ENCODE data around the gene CDK14.

CDK14 gene

GRCh38 chr7:90982228-90982627 is 386.1 kb downstream of the CDK14 start:
- Histone ChIP-seq H3K4me3 (ENCODE audit: low read depth, low read length) (no peak overlapping the region), H3K27ac (ENCODE audit: low read depth, low read length) (no peak overlapping the region), H3K79me2 (ENCODE audit: control insufficient read depth, insufficient read depth, low read length, unreplicated experiment) (no peaks in the 10 kb centered on the region), H3K36me3 (ENCODE audit: insufficient read depth, low read length) (peaks cover 18% of the 10 kb centered on the region), H3K4me1 (ENCODE audit: control insufficient read depth, insufficient read depth, low read length, unreplicated experiment) (no peaks in the 10 kb centered on the region), H3K27me3 (ENCODE audit: insufficient read depth, low read length) (no peaks in the 10 kb centered on the region), H2AFZ (ENCODE audit: low read length, unreplicated experiment) (no peak overlapping the region)

- Histone ChIP-seq H3K4me3 (ENCODE audit: low read depth, low read length) (no peak overlapping the region), H3K4me1 (ENCODE audit: control insufficient read depth, insufficient read depth, low read length, unreplicated experiment) (no peaks in the 10 kb centered on the region), H3K79me2 (ENCODE audit: control insufficient read depth, insufficient read depth, low read length, unreplicated experiment) (no peaks in the 10 kb centered on the region), H2AFZ (ENCODE audit: low read length, unreplicated experiment) (no peak overlapping the region), H3K36me3 (ENCODE audit: insufficient read depth, low read length) (peaks cover 18% of the 10 kb centered on the region), H3K27ac (ENCODE audit: low read depth, low read length) (no peak overlapping the region), H3K27me3 (ENCODE audit: insufficient read depth, low read length) (no peaks in the 10 kb centered on the region)
Measured at GRCh38 chr7:90984692-90985091, 388.6 kb downstream of the CDK14 start.

GRCh38 chr7:90988516-90988915 is 392.4 kb downstream of the CDK14 start:
- H3K27me3 ChIP-seq (ENCODE audit: insufficient read depth, low read length) = no peaks in the 10 kb centered on the region
- peaks cover 11% of the 10 kb centered on the region for H3K36me3 ChIP-seq (ENCODE audit: insufficient read depth, low read length)
- no peak overlapping the region for H3K4me3 ChIP-seq (ENCODE audit: low read depth, low read length)
- no peak overlapping the region for H3K27ac ChIP-seq (ENCODE audit: low read depth, low read length)
- H3K4me1 ChIP-seq (ENCODE audit: control insufficient read depth, insufficient read depth, low read length, unreplicated experiment) = no peaks in the 10 kb centered on the region
- H2AFZ ChIP-seq (ENCODE audit: low read length, unreplicated experiment) = no peak overlapping the region
- no peaks in the 10 kb centered on the region for H3K79me2 ChIP-seq (ENCODE audit: control insufficient read depth, insufficient read depth, low read length, unreplicated experiment)

- Histone ChIP-seq H3K79me2 (ENCODE audit: control insufficient read depth, insufficient read depth, low read length, unreplicated experiment) (no peaks in the 10 kb centered on the region), H3K27ac (ENCODE audit: low read depth, low read length) (no peak overlapping the region), H3K36me3 (ENCODE audit: insufficient read depth, low read length) (peaks cover 8% of the 10 kb centered on the region; the same call in 1 of the 2 replicates), H3K4me3 (ENCODE audit: low read depth, low read length) (no peak overlapping the region), H3K4me1 (ENCODE audit: control insufficient read depth, insufficient read depth, low read length, unreplicated experiment) (no peaks in the 10 kb centered on the region), H2AFZ (ENCODE audit: low read length, unreplicated experiment) (no peak overlapping the region), H3K27me3 (ENCODE audit: insufficient read depth, low read length) (no peaks in the 10 kb centered on the region)
Measured at GRCh38 chr7:90988996-90989765, 393.1 kb downstream of the CDK14 start.

GRCh38 chr7:90994121-90994520 is 398.0 kb downstream of the CDK14 start:
- H3K79me2 ChIP-seq (ENCODE audit: control insufficient read depth, insufficient read depth, low read length, unreplicated experiment) = no peaks in the 10 kb centered on the region
- no peaks in the 10 kb centered on the region for H3K4me1 ChIP-seq (ENCODE audit: control insufficient read depth, insufficient read depth, low read length, unreplicated experiment)
- H2AFZ ChIP-seq (ENCODE audit: low read length, unreplicated experiment) = no peak overlapping the region
- no peak overlapping the region for H3K27ac ChIP-seq (ENCODE audit: low read depth, low read length)
- 0 out of 2 replicates have a peak, but pooled peaks cover 3% of the 10 kb centered on the region for H3K36me3 ChIP-seq (ENCODE audit: insufficient read depth, low read length)
- no peaks in the 10 kb centered on the region for H3K27me3 ChIP-seq (ENCODE audit: insufficient read depth, low read length)
- H3K4me3 ChIP-seq (ENCODE audit: low read depth, low read length) = no peak overlapping the region

DNA sequence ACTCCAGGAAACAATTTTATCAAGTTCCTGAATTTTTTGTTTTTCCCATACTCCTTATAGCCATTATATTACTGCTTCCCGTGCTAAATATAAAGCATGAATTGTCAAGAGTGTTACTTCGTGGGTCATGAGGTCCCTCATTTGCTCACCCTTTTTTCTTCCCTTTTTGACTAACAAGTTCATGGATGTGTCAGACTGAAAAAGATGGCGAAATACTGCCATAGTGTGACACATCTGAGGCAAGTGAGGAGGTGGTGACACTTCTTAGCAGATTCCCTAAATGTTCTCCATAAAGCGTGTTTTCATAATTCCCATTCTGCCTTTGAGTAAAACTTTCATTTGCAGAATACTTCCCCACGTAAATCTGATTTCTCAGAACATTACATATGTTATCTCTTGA is 398.5 kb downstream of the CDK14 start:
- Histone ChIP-seq H3K27ac (ENCODE audit: low read depth, low read length) (no peak overlapping the region), H3K27me3 (ENCODE audit: insufficient read depth, low read length) (no peaks in the 10 kb centered on the region), H3K4me3 (ENCODE audit: low read depth, low read length) (no peak overlapping the region), H3K36me3 (ENCODE audit: insufficient read depth, low read length) (0 out of 2 replicates have a peak, but pooled peaks cover 3% of the 10 kb centered on the region), H2AFZ (ENCODE audit: low read length, unreplicated experiment) (no peak overlapping the region), H3K79me2 (ENCODE audit: control insufficient read depth, insufficient read depth, low read length, unreplicated experiment) (no peaks in the 10 kb centered on the region), H3K4me1 (ENCODE audit: control insufficient read depth, insufficient read depth, low read length, unreplicated experiment) (no peaks in the 10 kb centered on the region)

- Histone ChIP-seq H3K4me1 (ENCODE audit: control insufficient read depth, insufficient read depth, low read length, unreplicated experiment) (peaks cover 11% of the 10 kb centered on the region), H3K79me2 (ENCODE audit: control insufficient read depth, insufficient read depth, low read length, unreplicated experiment) (no peaks in the 10 kb centered on the region), H3K36me3 (ENCODE audit: insufficient read depth, low read length) (0 out of 2 replicates have a peak, but pooled peaks cover 3% of the 10 kb centered on the region), H3K27ac (ENCODE audit: low read depth, low read length) (no peak overlapping the region), H3K4me3 (ENCODE audit: low read depth, low read length) (no peak overlapping the region), H2AFZ (ENCODE audit: low read length, unreplicated experiment) (no peak overlapping the region), H3K27me3 (ENCODE audit: insufficient read depth, low read length) (no peaks in the 10 kb centered on the region)
Measured at GRCh38 chr7:90995996-90996395, 399.9 kb downstream of the CDK14 start.

DNA sequence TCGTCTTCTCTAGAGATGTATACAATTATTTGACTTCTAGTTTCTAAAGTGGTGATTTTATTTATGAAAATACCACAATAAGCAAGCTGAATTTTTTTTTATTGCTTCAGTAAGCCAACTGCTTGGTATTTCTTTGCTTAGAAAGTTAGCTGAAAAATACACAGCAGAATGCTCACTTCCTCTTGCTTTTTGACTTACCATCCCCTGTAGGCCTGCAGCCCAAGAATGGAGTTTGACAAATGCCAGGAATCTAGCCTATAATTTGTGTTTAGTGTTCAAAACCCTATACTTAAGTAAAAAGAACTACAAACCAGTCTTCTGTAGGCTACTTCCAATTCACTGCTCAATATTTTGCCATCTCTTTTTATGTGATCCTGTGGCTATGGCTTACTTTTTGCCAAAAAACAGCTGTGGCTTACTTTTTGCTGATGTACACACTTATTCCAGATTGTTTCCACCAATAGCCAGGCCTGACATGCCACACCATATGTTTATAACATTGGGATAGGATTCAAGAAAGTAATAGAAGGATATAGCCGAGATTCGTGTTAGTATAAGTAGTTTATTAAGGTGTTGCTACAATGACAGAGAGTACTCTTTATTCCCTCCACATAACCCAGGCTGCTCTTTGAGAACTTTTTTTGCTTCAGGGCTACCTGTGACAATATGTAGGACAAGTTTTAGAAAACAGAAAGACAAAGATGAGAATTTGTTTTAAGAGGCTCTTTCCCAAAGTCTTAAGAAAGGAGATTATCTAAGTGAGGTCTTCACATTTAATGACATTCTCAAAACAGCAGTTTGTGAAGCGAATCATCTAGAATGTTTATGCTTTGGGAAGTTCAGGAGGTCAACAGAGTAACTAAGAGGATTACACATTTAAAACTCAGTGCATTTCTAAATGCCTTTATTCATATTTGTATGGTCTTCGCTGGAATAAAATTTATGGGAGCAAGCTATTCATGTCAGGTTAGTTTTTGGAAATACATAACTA is 404.2 kb downstream of the CDK14 start:
- Histone ChIP-seq H3K27me3 (ENCODE audit: insufficient read depth, low read length) (no peaks in the 10 kb centered on the region), H3K79me2 (ENCODE audit: control insufficient read depth, insufficient read depth, low read length, unreplicated experiment) (no peaks in the 10 kb centered on the region), H3K36me3 (ENCODE audit: insufficient read depth, low read length) (peaks cover 3% of the 10 kb centered on the region; the same call in 1 of the 2 replicates), H3K4me3 (ENCODE audit: low read depth, low read length) (no peak overlapping the region), H3K27ac (ENCODE audit: low read depth, low read length) (peak overlapping the region; percentile 5; the same call in 1 of the 2 replicates), H2AFZ (ENCODE audit: low read length, unreplicated experiment) (no peak overlapping the region), H3K4me1 (ENCODE audit: control insufficient read depth, insufficient read depth, low read length, unreplicated experiment) (peaks cover 11% of the 10 kb centered on the region)

DNA sequence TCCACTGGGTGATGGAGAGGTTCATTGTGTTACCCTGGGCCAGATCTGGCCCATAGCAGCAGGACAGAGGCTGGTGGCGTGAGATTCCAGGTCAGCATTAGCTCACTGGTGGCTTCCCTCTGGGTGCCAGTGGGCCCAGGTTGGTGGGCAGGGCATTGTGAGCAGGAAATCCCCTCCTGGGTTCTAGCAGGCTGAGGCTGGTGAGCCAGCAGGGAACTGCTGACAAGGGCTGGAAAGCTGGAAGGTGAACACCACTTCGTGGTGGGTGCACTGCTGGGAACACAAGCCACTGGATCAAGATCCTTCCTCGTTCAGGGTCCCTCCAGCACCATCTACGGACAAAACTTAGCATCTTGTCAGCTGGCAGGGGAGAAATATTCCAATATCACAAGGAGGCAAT is 408.9 kb downstream of the CDK14 start:
- H3K4me1 ChIP-seq (ENCODE audit: control insufficient read depth, insufficient read depth, low read length, unreplicated experiment) = peaks cover 10% of the 10 kb centered on the region
- H3K79me2 ChIP-seq (ENCODE audit: control insufficient read depth, insufficient read depth, low read length, unreplicated experiment) = no peaks in the 10 kb centered on the region
- no peak overlapping the region for H3K4me3 ChIP-seq (ENCODE audit: low read depth, low read length)
- peaks cover 3% of the 10 kb centered on the region; the same call in 1 of the 2 replicates for H3K36me3 ChIP-seq (ENCODE audit: insufficient read depth, low read length)
- no peaks in the 10 kb centered on the region for H3K27me3 ChIP-seq (ENCODE audit: insufficient read depth, low read length)
- no peak overlapping the region for H3K27ac ChIP-seq (ENCODE audit: low read depth, low read length)
- H2AFZ ChIP-seq (ENCODE audit: low read length, unreplicated experiment) = no peak overlapping the region

GRCh38 chr7:91005841-91006240 is 409.7 kb downstream of the CDK14 start:
- Histone ChIP-seq H3K4me3 (ENCODE audit: low read depth, low read length) (no peak overlapping the region), H3K27ac (ENCODE audit: low read depth, low read length) (no peak overlapping the region), H2AFZ (ENCODE audit: low read length, unreplicated experiment) (no peak overlapping the region), H3K79me2 (ENCODE audit: control insufficient read depth, insufficient read depth, low read length, unreplicated experiment) (no peaks in the 10 kb centered on the region), H3K27me3 (ENCODE audit: insufficient read depth, low read length) (no peaks in the 10 kb centered on the region), H3K4me1 (ENCODE audit: control insufficient read depth, insufficient read depth, low read length, unreplicated experiment) (peaks cover 2% of the 10 kb centered on the region), H3K36me3 (ENCODE audit: insufficient read depth, low read length) (peaks cover 3% of the 10 kb centered on the region; the same call in 1 of the 2 replicates)

Measured in ACC112 (cell line).